Measurements from ENCODE around the gene ZAR1. TPM values are rescaled to one million over a fixed set of nuclear protein-coding genes. Genes with fewer than 3 reads are reported as not detected.

Gene ZAR1
- total and polyA plus RNA-seq, 9 of the 15 experiments (the other 6 are each of a cell fraction or from before 2014, with no cell fraction given), result 0.07 to 0.84 (median 0.28) TPM; not detected in 1

GRCh38 chr4:48503233-48504025 lies 13.4 kb downstream of the ZAR1 start:
- H3K9me1 ChIP-seq (ENCODE audit: control insufficient read depth, insufficient read depth, low read length), result no peaks in the 10 kb centered on the region
- FAIRE-seq, result no peak
- no peaks in the 10 kb centered on the region for H4K20me1 ChIP-seq (replicated peaks; ENCODE audit: control insufficient read depth, insufficient read depth, low read length)
- H3K9me3 ChIP-seq (replicated peaks; ENCODE audit: control insufficient read depth, insufficient read depth, low read depth, low read length), result no peaks in the 10 kb centered on the region
- ChIA-PET CTCF (ENCODE audit: low intra/inter-chr PET ratio) (no interaction called here), POLR2A (no interaction called here)
- H2AFZ ChIP-seq (ENCODE audit: low read depth, low read length), result no peak overlapping the region
- H3K79me2 ChIP-seq (ENCODE audit: control insufficient read depth, insufficient read depth, low read length), result no peaks in the 10 kb centered on the region
- in situ Hi-C loops (cut with MboI) (no loop called here), intact Hi-C loops (cut with micrococcal nuclease) (no loop called here)
- H3K9ac ChIP-seq (ENCODE audit: insufficient read depth in 1 of 2, low read depth in 2 of 2, low read length in 2 of 2), result no peak overlapping the region
- no peak for ATAC-seq
- DNase-seq (ENCODE audit: extremely low read depth in 1 of 4, low spot score in 3 of 4), result no peak
- H3K4me2 ChIP-seq (ENCODE audit: insufficient read depth, low read length), result no peak overlapping the region
- 60% methylated on average over 4 of the region's 4 CpGs for WGBS (ENCODE audit: insufficient coverage, low coverage, missing lambda C conversion rate)
- BruUV-seq (replicated peaks), result no TSS peak
- H3K27me3 ChIP-seq (ENCODE audit: control insufficient read depth in 2 of 2, insufficient read depth in 2 of 2, low read length in 2 of 2), result no peaks in the 10 kb centered on the region
- H3K4me1 ChIP-seq (replicated peaks in 1 of 2; ENCODE audit: control insufficient read depth in 2 of 2, insufficient read depth in 2 of 2, low read length in 2 of 2), result peaks cover 0 to 3% of the 10 kb centered on the region in 2 experiments; a peak in 2 of 5 replicates
- peak overlapping the region; percentile 11; the same call in 1 of the 3 replicates for H3K27ac ChIP-seq (ENCODE audit: extremely low read depth, low read depth, low read length)
- TF ChIP-seq, protein P1, sequence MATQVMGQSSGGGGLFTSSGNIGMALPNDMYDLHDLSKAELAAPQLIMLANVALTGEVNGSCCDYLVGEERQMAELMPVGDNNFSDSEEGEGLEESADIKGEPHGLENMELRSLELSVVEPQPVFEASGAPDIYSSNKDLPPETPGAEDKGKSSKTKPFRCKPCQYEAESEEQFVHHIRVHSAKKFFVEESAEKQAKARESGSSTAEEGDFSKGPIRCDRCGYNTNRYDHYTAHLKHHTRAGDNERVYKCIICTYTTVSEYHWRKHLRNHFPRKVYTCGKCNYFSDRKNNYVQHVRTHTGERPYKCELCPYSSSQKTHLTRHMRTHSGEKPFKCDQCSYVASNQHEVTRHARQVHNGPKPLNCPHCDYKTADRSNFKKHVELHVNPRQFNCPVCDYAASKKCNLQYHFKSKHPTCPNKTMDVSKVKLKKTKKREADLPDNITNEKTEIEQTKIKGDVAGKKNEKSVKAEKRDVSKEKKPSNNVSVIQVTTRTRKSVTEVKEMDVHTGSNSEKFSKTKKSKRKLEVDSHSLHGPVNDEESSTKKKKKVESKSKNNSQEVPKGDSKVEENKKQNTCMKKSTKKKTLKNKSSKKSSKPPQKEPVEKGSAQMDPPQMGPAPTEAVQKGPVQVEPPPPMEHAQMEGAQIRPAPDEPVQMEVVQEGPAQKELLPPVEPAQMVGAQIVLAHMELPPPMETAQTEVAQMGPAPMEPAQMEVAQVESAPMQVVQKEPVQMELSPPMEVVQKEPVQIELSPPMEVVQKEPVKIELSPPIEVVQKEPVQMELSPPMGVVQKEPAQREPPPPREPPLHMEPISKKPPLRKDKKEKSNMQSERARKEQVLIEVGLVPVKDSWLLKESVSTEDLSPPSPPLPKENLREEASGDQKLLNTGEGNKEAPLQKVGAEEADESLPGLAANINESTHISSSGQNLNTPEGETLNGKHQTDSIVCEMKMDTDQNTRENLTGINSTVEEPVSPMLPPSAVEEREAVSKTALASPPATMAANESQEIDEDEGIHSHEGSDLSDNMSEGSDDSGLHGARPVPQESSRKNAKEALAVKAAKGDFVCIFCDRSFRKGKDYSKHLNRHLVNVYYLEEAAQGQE (IDR thresholded peaks at IDR 0.05; ENCODE audit: borderline replicate concordance), result no peak
- TF ChIP-seq, protein P1 (CRISPR knock-in tag; IDR thresholded peaks at IDR 0.05; ENCODE audit: low read depth), result no peak
- TF ChIP-seq KAT7 (CRISPR knock-in tag; IDR thresholded peaks at IDR 0.05; ENCODE audit: borderline replicate concordance), result no peak
- TF ChIP-seq E2F5 (CRISPR knock-in tag; IDR thresholded peaks at IDR 0.05), result no peak
- H3K36me3 ChIP-seq (ENCODE audit: control insufficient read depth, insufficient read depth, low read length), result peaks cover 50% of the 10 kb centered on the region; the same call in 2 of the 3 replicates
- no peak overlapping the region for H3K4me3 ChIP-seq

Measured in K562 (cell line).